HEK293 (cell line): ENCODE data around the gene CADPS2.

Source experiments
- ZBTB10 ChIP-seq: fragments of 450-650 bp; formaldehyde crosslinking; IDR thresholded peaks from 2 replicates; pipeline ENCODE4 v1.5.1; 2016; ENCODE audit warnings: missing biosample characterization, missing genetic modification characterization
- ZNF202 ChIP-seq: fragments of 450-650 bp; formaldehyde crosslinking; IDR thresholded peaks from 2 replicates; pipeline ENCODE4 v1.5.1; 2016; ENCODE audit warnings: missing biosample characterization, missing genetic modification characterization, borderline replicate concordance

GRCh38 chr7:122833888-122834570, 52.2 kb downstream of the CADPS2 start:
- TF ChIP-seq ZBTB10 (tag by site-specific recombination) (no peak), ZNF202 (no peak)
